ENCODE measurements around the gene LANCL1.

DNA sequence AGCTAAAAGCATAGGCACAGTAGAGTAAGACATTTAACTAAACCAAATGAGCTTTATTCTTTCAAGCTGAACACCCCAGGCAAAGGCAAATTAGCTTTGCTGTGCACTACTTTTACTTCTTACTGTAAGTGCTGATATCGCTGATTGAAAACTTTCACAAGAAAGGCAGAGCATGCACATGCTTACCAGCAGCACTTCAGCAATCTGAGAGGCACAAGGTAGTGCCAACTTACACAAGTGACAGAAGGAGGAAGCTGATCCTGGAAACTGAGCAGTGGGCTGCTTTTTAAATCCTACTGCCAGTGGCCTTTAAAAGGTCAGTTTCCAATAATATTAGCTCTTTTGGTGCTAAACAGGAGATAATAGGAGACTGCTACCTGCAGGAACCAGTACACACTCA, 43.9 kb downstream of the LANCL1 start:
- TF ChIP-seq EZH2 (IDR thresholded peaks at IDR 0.05; ENCODE audit: borderline replicate concordance) = no peak
- TF ChIP-seq, protein P1, sequence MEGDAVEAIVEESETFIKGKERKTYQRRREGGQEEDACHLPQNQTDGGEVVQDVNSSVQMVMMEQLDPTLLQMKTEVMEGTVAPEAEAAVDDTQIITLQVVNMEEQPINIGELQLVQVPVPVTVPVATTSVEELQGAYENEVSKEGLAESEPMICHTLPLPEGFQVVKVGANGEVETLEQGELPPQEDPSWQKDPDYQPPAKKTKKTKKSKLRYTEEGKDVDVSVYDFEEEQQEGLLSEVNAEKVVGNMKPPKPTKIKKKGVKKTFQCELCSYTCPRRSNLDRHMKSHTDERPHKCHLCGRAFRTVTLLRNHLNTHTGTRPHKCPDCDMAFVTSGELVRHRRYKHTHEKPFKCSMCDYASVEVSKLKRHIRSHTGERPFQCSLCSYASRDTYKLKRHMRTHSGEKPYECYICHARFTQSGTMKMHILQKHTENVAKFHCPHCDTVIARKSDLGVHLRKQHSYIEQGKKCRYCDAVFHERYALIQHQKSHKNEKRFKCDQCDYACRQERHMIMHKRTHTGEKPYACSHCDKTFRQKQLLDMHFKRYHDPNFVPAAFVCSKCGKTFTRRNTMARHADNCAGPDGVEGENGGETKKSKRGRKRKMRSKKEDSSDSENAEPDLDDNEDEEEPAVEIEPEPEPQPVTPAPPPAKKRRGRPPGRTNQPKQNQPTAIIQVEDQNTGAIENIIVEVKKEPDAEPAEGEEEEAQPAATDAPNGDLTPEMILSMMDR (IDR thresholded peaks at IDR 0.05; ENCODE audit: poor library complexity) = no peak
- TF ChIP-seq EZH2phosphoT487 (IDR thresholded peaks at IDR 0.05; ENCODE audit: low read depth, severe bottlenecking, unreplicated experiment) = no peak
